Hematopoietic multipotent progenitor cell treated with erythropoietin and hydrocortisone succinate and interleukin-3 and kit ligand, for 17 days (in vitro differentiated cells): ENCODE results near the gene CCDC137.
A peak's percentile ranks its signal among the peaks of the same experiment; 100 is the strongest.

Experiments
- DNase-seq: peaks from one replicate; pipeline ENCODE4 v3.0.0-alpha.2; 2015; ENCODE audit warnings: low spot score

The CCDC137 gene

DNA sequence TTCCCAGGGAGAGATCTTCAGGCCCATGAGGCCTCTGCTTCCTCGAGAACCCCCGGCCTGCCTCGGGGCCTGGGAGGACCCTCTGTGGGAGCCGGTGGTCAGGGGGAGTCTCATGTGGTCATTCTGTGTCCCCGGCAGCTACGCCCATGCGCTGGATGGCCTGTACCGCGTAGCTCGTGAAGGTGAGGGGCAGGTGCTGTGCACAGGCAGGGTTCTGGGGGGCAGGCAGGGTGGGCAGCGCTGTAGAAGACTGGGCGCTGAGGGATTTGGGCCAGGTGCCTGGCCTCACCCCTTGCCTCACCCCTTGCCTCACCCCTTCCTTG is 50.1 kb downstream of the CCDC137 start:
- no peak for DNase-seq

DNA sequence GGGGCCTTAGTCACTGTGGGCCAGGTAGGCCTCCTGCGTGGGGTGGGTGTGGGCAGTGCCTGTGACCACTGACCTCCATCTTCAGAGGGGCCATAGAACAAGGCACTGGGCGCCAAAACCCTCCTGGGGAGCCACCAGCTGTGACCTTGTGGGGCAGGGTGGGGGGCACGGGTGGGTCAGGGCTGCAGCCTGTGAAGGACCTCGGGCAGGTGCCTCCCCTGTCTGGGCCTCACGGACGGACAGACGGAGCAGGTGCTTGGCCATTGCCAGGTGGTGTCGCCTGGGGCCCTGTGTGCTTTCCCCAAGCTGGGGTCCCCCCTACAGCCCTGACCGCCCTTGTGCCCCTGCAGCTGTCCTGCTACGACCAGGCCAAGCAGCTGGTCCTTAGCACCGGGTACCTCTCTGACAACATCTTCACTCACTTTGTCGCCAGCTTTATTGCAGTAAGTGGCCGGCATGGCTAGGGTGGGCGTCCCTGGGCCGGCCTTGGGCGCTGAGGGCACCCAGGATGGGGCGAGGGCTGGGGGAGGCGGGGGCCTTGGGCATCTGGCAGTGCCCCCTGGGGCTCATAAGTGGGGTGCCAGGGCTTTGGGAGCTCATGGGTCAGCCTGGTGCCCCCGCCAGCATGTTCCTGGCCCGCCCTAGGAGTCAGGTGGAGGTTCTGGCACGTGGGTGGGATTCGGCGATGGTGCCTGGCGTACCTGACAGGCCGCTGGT is 50.7 kb downstream of the CCDC137 start:
- DNase-seq, result no peak

DNA sequence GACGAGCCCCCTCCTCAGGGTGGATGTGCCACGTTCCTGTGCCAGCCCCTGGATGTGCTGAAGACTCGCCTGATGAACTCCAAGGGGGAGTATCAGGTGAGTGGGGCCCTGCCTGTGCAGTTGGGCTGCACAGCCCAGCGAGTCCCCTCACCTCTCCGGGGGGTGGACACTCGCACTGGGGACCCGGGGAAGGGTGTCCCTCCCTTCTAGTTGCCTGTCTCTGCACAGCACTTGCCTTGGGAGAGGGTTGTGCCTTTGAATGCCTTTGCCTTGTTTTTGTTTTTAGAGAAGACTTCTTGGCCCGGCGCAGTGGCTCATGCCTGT is 51.2 kb downstream of the CCDC137 start:
- DNase-seq, result no peak

DNA sequence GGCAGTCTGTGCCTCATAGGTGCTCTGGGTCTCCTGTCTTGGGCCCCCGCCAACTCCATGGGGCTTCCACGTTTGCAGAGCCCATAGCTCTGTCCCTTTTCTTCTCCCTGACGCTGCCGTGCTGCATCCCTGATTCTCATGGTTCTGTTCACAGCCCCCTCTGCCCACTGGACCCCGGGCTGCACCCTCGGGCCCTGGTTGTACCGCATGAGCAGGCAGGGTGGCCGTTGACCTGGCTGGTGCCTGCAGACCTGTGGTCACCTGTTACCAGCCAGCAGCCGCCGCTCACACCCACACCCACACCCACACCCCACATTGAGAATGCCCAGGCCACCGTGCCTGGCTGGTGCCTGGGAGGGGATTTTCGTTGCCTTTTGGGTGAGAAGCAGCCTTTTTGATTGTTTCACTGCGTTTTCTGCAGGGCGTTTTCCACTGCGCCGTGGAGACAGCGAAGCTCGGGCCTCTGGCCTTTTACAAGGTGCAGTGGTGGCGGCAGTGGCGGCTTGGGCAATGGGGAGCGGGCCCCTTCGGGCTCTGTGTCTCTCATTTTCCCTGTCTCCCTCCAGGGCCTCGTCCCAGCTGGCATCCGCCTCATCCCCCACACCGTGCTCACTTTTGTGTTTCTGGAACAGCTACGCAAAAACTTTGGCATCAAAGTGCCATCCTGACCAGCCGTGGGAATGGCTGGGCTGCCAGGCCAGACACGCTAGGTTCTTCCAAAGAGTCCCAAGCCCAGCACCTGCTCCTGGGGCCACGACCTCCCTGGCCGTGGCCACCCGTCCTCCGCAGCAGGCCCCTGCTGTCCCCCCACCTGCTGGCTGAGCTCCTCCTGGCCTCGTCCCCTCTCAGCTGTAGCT is 53.1 kb downstream of the CCDC137 start:
- DNase-seq, result no peak

DNA sequence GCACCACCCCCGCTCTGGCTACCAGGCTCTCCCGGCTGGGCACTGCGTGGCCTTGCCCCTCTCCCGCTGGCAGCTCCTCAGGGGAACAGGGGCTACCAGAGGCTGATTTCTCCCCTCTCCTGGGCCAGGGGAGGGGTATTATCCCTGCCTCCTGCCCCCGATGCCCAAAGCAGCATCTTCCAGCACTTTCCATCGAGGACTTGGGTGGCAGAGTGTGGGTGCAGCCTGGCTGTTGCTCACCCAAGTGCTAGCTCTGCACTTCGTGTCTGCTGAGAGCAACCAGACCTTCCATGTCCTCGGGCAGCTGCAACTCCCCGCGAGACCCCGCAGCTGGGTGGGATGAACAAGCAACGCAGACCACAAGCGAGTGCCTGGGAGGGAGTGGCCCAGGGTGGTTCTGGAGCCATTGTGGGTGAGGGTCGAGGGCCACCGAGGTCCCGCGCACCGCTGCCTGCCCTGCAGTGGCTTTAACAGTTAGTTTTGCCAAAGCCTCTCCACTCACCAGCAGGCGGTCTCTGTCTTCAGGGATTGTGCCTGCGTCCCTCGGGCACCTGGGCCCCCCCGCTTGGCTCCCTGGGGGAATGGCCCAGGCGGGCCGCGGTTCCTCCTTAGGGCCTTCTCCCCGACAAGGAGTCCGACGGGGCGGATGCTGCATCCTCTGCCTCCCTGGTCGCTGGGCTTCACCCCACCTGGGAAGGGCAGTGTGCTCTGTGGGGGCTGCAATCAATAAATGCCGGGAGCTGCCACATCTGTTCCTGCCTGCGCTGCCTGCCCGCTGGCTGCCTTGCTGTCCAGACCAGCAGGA is 53.9 kb downstream of the CCDC137 start:
- DNase-seq, result no peak

DNA sequence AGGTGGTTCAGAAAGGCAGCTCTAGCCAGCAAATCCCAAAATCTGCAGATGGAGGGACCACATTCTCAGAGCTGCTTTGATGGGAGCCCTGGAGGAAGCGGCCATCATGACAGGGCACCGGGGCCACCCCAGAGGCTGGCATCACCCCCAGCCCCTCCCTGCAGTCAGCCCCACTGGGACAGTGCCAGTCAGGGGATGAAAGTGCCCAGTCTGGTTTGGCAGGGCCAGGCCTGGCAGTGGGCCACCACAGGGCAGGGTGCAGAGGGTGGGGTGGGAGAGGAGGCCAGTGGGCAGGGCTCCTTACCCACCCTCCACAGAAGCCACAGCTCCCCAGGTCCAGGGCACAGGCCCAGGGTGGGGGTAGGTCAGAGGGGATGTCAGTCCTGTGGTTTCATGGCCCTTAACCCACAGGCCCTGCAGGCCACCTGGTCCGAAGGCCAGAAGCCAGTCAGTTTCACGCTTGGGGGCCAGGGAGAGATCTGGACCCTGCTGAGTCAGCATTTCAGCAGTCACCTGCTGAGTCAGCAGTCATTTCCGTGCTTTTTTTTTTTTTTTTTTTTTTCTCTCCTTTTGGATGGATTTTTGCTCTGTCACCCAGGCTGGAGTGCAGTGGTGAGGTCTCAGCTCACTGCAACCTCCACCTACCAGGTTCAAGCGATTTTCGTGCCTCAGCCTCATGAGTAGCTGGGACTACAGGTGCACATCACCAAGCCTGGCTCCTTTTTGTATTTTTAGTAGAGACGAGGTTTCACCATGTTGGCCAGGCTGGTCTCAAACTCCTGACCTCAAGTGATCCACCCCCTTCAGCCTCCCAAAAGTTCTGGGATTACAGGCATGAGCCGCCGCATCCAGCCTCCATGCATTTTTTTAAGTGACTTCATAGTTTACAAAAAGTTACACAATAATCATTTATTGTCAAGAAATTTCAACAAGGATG is 55.9 kb downstream of the CCDC137 start:
- DNase-seq, result peak; percentile 68
